ENCODE measurements around the gene SRSF3. TPM values are rescaled to one million over a fixed set of nuclear protein-coding genes. Genes with fewer than 3 reads are reported as not detected.

SRSF3 gene
- total RNA-seq, 2 donors from 2014 or later = 493 to 536 TPM

GRCh38 chr6:36559011-36559793 is 35.0 kb upstream of the SRSF3 start:
- no peaks in the 10 kb centered on the region for H3K9me3 Mint-ChIP-seq
- no peaks in the 10 kb centered on the region for H3K9me3 ChIP-seq (ENCODE audit: control insufficient read depth, low read length)
- no peak for TF ChIP-seq CTCF (conservative IDR thresholded peaks at IDR 0.05)
- no peak overlapping the region for H3K9ac ChIP-seq (ENCODE audit: extremely low read depth, low read length, poor library complexity, severe bottlenecking)
- no peak overlapping the region for H3K27ac ChIP-seq (ENCODE audit: low read depth, low read length)
- H3K4me3 Mint-ChIP-seq = no peak overlapping the region
- no peak overlapping the region for H3K27ac Mint-ChIP-seq
- no peaks in the 10 kb centered on the region for H3K27me3 ChIP-seq (ENCODE audit: control insufficient read depth, insufficient read depth, low read length, poor library complexity, severe bottlenecking)
- H3K4me1 ChIP-seq (ENCODE audit: control insufficient read depth, insufficient read depth, low read length) = peaks cover 6% of the 10 kb centered on the region
- H3K27me3 Mint-ChIP-seq (ENCODE audit: insufficient read depth) = peaks cover 2% of the 10 kb centered on the region
- no peak overlapping the region for H3K4me3 ChIP-seq (ENCODE audit: low read length)
- H3K36me3 Mint-ChIP-seq (ENCODE audit: low read depth) = no peaks in the 10 kb centered on the region
- no peak for DNase-seq
- peaks cover 23% of the 10 kb centered on the region for H3K4me1 Mint-ChIP-seq
- 89 to 90% methylated on average over 4 to 5 of the region's 7 CpGs for WGBS, 2 experiments (ENCODE audit: insufficient coverage in 1 of 2, insufficient read length in 1 of 2)
- H3K36me3 ChIP-seq (ENCODE audit: control insufficient read depth, insufficient read depth, low read length) = no peaks in the 10 kb centered on the region

GRCh38 chr6:36560822-36561221 is 33.3 kb upstream of the SRSF3 start:
- peak; percentile 16 for TF ChIP-seq CTCF (conservative IDR thresholded peaks at IDR 0.05)
- Histone ChIP-seq H3K36me3 (ENCODE audit: control insufficient read depth, insufficient read depth, low read length) (no peaks in the 10 kb centered on the region), H3K4me1 (ENCODE audit: control insufficient read depth, insufficient read depth, low read length) (peaks cover 6% of the 10 kb centered on the region), H3K27me3 (ENCODE audit: control insufficient read depth, insufficient read depth, low read length, poor library complexity, severe bottlenecking) (no peaks in the 10 kb centered on the region), H3K9me3 (ENCODE audit: control insufficient read depth, low read length) (no peaks in the 10 kb centered on the region), H3K9ac (ENCODE audit: extremely low read depth, low read length, poor library complexity, severe bottlenecking) (no peak overlapping the region), H3K27ac (ENCODE audit: low read depth, low read length) (no peak overlapping the region), H3K4me3 (ENCODE audit: low read length) (no peak overlapping the region)
- peaks cover 2% of the 10 kb centered on the region for H3K27me3 Mint-ChIP-seq (ENCODE audit: insufficient read depth)
- no peaks in the 10 kb centered on the region for H3K9me3 Mint-ChIP-seq
- 91 to 93% methylated on average over 4 of the region's 4 CpGs for WGBS, 2 experiments (ENCODE audit: insufficient coverage in 1 of 2, insufficient read length in 1 of 2)
- H3K27ac Mint-ChIP-seq = no peak overlapping the region
- no peak overlapping the region for H3K4me3 Mint-ChIP-seq
- peaks cover 27% of the 10 kb centered on the region for H3K4me1 Mint-ChIP-seq
- DNase-seq = no peak
- H3K36me3 Mint-ChIP-seq (ENCODE audit: low read depth) = no peaks in the 10 kb centered on the region

- Mint-ChIP-seq H3K36me3 (ENCODE audit: low read depth) (no peaks in the 10 kb centered on the region), H3K27ac (peak overlapping the region; percentile 93), H3K4me3 (no peak overlapping the region), H3K27me3 (ENCODE audit: insufficient read depth) (peaks cover 2% of the 10 kb centered on the region), H3K9me3 (no peaks in the 10 kb centered on the region), H3K4me1 (peaks cover 29% of the 10 kb centered on the region)
- H3K4me1 ChIP-seq (ENCODE audit: control insufficient read depth, insufficient read depth, low read length) = peaks cover 6% of the 10 kb centered on the region
- H3K9ac ChIP-seq (ENCODE audit: extremely low read depth, low read length, poor library complexity, severe bottlenecking) = peak overlapping the region; percentile 13
- TF ChIP-seq CTCF (conservative IDR thresholded peaks at IDR 0.05) = no peak
- no peaks in the 10 kb centered on the region for H3K9me3 ChIP-seq (ENCODE audit: control insufficient read depth, low read length)
- H3K4me3 ChIP-seq (ENCODE audit: low read length) = no peak overlapping the region
- no peaks in the 10 kb centered on the region for H3K36me3 ChIP-seq (ENCODE audit: control insufficient read depth, insufficient read depth, low read length)
- H3K27me3 ChIP-seq (ENCODE audit: control insufficient read depth, insufficient read depth, low read length, poor library complexity, severe bottlenecking) = no peaks in the 10 kb centered on the region
- 20 to 25% methylated on average over 1 to 3 of the region's 3 CpGs for WGBS, 2 experiments (ENCODE audit: insufficient coverage in 1 of 2, insufficient read length in 1 of 2)
- peak; percentile 73 for DNase-seq
- no peak overlapping the region for H3K27ac ChIP-seq (ENCODE audit: low read depth, low read length)
Observed at GRCh38 chr6:36563237-36563927, 30.8 kb upstream of the SRSF3 start.
